Effector memory CD8-positive, alpha-beta T cell (primary cell): ENCODE data around the gene CLDN16.
A peak's percentile ranks its signal among the peaks of the same experiment; 100 is the strongest.

Source experiments
- ATAC-seq: fragments of 150-1000 bp; cut with Tn5 transposase; replicated peaks from 2 replicates; pipeline ENCODE4 v1.10.0; 2021; ENCODE audit warnings: mild to moderate bottlenecking, moderate library complexity
- DNase-seq, 3 experiments: peaks; one replicate each; pipeline ENCODE4 v3.0.0; 2021
- H3K27ac Mint-ChIP-seq, 2 donors: one replicate each; pipeline ENCODE4 v1.8.0; 2022; ENCODE audit warnings: mild to moderate bottlenecking in 2 of 2, mixed read lengths in 2 of 2, moderate library complexity in 2 of 2
- H3K27me3 Mint-ChIP-seq, 2 donors: one replicate each; pipeline ENCODE4 v1.8.0; 2022; ENCODE audit warnings: mixed read lengths in 2 of 2
- H3K36me3 Mint-ChIP-seq: one replicate; pipeline ENCODE4 v1.8.0; 2022; ENCODE audit warnings: mild to moderate bottlenecking, moderate library complexity, mixed read lengths; ENCODE audit not compliant: insufficient read depth
- H3K4me1 Mint-ChIP-seq, 2 donors: one replicate each; pipeline ENCODE4 v1.8.0; 2022; ENCODE audit warnings: low read depth in 2 of 2, mixed read lengths in 2 of 2
- H3K4me3 Mint-ChIP-seq, 2 donors: one replicate each; pipeline ENCODE4 v1.8.0; 2022; ENCODE audit warnings: mild to moderate bottlenecking in 2 of 2, mixed read lengths in 2 of 2, moderate library complexity in 2 of 2
- H3K9me3 Mint-ChIP-seq, 2 donors: one replicate each; pipeline ENCODE4 v1.8.0; 2022; ENCODE audit warnings: mixed read lengths in 2 of 2

CLDN16 gene

GRCh38 chr3:190430906-190431305 is 42.9 kb downstream of the CLDN16 start:
- Mint-ChIP-seq H3K36me3 (peaks cover 3% of the 10 kb centered on the region), H3K27me3 (peaks cover 7 to 24% of the 10 kb centered on the region in 2 donors)

GRCh38 chr3:190432216-190432615 is 44.3 kb downstream of the CLDN16 start:
- H3K27me3 Mint-ChIP-seq, result peaks cover 18 to 35% of the 10 kb centered on the region in 2 donors
- no peaks in the 10 kb centered on the region for H3K4me1 Mint-ChIP-seq
- no peaks in the 10 kb centered on the region for H3K9me3 Mint-ChIP-seq
- H3K27ac Mint-ChIP-seq, result no peak overlapping the region
- H3K4me3 Mint-ChIP-seq, result no peak overlapping the region
- peaks cover 3% of the 10 kb centered on the region for H3K36me3 Mint-ChIP-seq
- ATAC-seq (no peak), DNase-seq (no peak)

More at GRCh38 chr3:190430906-190431305, 42.9 kb downstream of the CLDN16 start:
- H3K4me1 Mint-ChIP-seq, result no peaks in the 10 kb centered on the region
- no peak overlapping the region for H3K4me3 Mint-ChIP-seq
- ATAC-seq (no peak), DNase-seq (no peak)
- H3K27ac Mint-ChIP-seq, result no peak overlapping the region
- H3K9me3 Mint-ChIP-seq, result no peaks in the 10 kb centered on the region

- no peak overlapping the region for H3K27ac Mint-ChIP-seq
- H3K4me1 Mint-ChIP-seq, result no peaks in the 10 kb centered on the region
- no peak overlapping the region for H3K4me3 Mint-ChIP-seq
- H3K27me3 Mint-ChIP-seq, result peaks cover 19 to 36% of the 10 kb centered on the region in 2 donors
- DNase-seq, result no peak
- peaks cover 3% of the 10 kb centered on the region for H3K36me3 Mint-ChIP-seq
- no peak for ATAC-seq
- no peaks in the 10 kb centered on the region for H3K9me3 Mint-ChIP-seq
These were observed 45.7 kb downstream of the CLDN16 start for GRCh38 chr3:190433626-190434025.

DNA sequence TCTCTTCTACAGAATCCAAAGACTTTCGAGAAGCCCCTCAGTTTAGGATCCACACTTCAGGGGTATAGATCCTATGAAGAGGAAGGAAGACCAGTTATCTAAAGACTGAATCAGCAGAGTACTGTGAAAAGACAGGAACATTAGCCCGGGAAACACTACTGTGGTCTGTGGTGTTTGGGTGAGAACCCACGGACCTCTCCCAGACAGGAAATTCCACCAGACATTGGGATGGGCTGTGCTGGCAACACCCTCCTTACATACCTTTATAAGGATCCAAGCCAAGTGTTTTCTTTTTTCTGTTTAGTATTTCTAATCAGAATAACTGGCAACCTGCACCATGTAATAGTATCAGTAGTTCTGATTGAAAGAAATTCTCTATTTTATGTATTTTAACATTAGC is 47.7 kb downstream of the CLDN16 start:
- no peaks in the 10 kb centered on the region for H3K9me3 Mint-ChIP-seq
- peaks cover 3% of the 10 kb centered on the region for H3K36me3 Mint-ChIP-seq
- DNase-seq, result no peak
- ATAC-seq, result no peak
- H3K27ac Mint-ChIP-seq, result no peak overlapping the region
- H3K27me3 Mint-ChIP-seq, result peaks cover 27 to 44% of the 10 kb centered on the region in 2 donors
- H3K4me3 Mint-ChIP-seq, result no peak overlapping the region
- no peaks in the 10 kb centered on the region for H3K4me1 Mint-ChIP-seq

- H3K27me3 Mint-ChIP-seq, result peaks cover 27 to 44% of the 10 kb centered on the region in 2 donors
- H3K9me3 Mint-ChIP-seq, result no peaks in the 10 kb centered on the region
- DNase-seq, result no peak
- no peaks in the 10 kb centered on the region for H3K4me1 Mint-ChIP-seq
- ATAC-seq, result no peak
- H3K36me3 Mint-ChIP-seq, result peaks cover 3% of the 10 kb centered on the region
- no peak overlapping the region for H3K4me3 Mint-ChIP-seq
- H3K27ac Mint-ChIP-seq, result no peak overlapping the region
These were observed 48.4 kb downstream of the CLDN16 start for GRCh38 chr3:190436331-190436730.

DNA sequence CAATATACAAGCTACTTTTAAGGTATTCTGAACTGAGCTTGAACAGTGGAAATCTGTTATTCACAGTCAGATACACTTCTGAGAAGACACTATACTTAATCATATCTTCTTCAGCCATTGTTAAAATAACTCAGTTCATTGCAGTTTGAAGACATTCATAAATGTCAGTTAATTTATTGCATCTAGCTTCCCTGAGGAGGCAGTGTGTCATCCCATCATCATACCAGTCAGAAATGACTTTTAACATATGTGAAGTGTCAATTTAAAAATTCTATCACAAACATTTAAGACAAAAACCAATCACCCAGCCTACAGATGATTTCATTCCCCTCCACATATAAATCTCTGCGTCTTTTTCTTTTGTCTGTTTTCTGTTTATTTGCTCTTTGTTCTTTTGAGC is 54.3 kb downstream of the CLDN16 start:
- H3K27ac Mint-ChIP-seq, result no peak overlapping the region
- no peaks in the 10 kb centered on the region for H3K9me3 Mint-ChIP-seq
- no peaks in the 10 kb centered on the region for H3K36me3 Mint-ChIP-seq
- no peak overlapping the region for H3K4me3 Mint-ChIP-seq
- no peak for ATAC-seq
- H3K27me3 Mint-ChIP-seq, result peaks cover 9 to 17% of the 10 kb centered on the region in 2 donors
- DNase-seq, result no peak
- H3K4me1 Mint-ChIP-seq, result peaks cover 6 to 8% of the 10 kb centered on the region in 2 donors

GRCh38 chr3:190443257-190443656 is 55.3 kb downstream of the CLDN16 start:
- no peaks in the 10 kb centered on the region for H3K36me3 Mint-ChIP-seq
- H3K4me1 Mint-ChIP-seq, result peaks cover 6 to 8% of the 10 kb centered on the region in 2 donors
- DNase-seq, result no peak
- H3K27ac Mint-ChIP-seq, result no peak overlapping the region
- no peak overlapping the region for H3K4me3 Mint-ChIP-seq
- H3K27me3 Mint-ChIP-seq, result peaks cover 8 to 17% of the 10 kb centered on the region in 2 donors
- no peaks in the 10 kb centered on the region for H3K9me3 Mint-ChIP-seq
- ATAC-seq, result no peak

DNA sequence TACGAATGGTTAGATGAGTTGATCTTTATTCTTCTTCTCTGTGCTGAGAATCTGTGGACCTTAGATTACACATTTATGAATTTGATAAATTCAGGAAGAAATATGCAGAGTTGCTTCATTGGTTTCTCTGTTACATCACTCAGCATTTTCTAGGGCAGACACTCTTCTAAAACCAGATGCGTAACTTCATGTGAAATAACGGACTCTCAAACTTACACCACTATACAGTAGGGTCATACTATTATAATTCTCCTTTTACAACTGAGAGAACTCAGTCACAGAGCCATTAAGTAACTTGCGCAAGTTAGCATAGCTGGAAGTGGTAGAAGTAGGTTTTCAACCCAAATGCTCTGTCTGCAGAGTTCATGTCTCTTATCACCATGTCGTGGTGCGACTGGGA is 56.0 kb downstream of the CLDN16 start:
- Mint-ChIP-seq H3K27ac (no peak overlapping the region), H3K4me1 (peaks cover 6 to 8% of the 10 kb centered on the region in 2 donors)
- no peak for ATAC-seq

DNA sequence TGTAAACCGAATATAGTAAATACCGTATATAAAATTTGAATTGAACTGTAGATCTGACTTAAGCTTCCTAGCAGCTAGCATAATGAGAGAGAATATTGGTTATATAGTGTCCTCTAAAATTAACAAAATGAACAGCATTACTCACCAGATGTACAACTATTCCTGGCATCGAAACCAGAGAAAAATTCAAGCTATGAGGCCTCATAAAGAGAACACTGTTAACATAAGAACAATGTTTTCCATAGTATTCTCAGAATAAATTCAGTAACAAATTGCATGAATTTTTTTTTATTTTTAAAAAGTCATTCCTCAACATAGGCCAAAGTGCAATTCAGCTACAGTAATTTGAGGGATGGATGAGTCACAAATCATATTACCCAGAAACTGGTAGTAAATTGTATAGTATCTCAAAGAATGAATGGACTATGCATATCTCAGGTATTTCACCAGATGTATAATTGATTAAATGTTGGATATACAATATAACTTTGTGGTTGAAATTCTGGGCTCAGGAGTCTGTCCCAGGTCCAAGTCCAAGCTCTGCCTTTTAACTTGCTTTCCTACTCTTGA is 56.7 kb downstream of the CLDN16 start:
- Mint-ChIP-seq H3K27ac (no peak overlapping the region), H3K9me3 (no peaks in the 10 kb centered on the region), H3K36me3 (no peaks in the 10 kb centered on the region), H3K4me3 (no peak overlapping the region), H3K27me3 (peaks cover 3 to 11% of the 10 kb centered on the region in 2 donors), H3K4me1 (peaks cover 6 to 8% of the 10 kb centered on the region in 2 donors)
- DNase-seq (no peak), ATAC-seq (no peak)

More for the DNA sequence above, 56.0 kb downstream of the CLDN16 start:
- Mint-ChIP-seq H3K4me3 (no peak overlapping the region), H3K9me3 (no peaks in the 10 kb centered on the region), H3K27me3 (peaks cover 8 to 17% of the 10 kb centered on the region in 2 donors), H3K36me3 (no peaks in the 10 kb centered on the region)
- no peak for DNase-seq

- Mint-ChIP-seq H3K27me3 (peaks cover 0 to 8% of the 10 kb centered on the region in 2 donors), H3K27ac (peak overlapping the region in 1 of 2 donors; percentile 20), H3K36me3 (no peaks in the 10 kb centered on the region), H3K4me1 (peaks cover 6 to 8% of the 10 kb centered on the region in 2 donors), H3K9me3 (no peaks in the 10 kb centered on the region), H3K4me3 (peak overlapping the region in 1 of 2 donors; percentile 17)
- peak; percentile 50 for ATAC-seq
- DNase-seq, result no peak
These were observed 58.8 kb downstream of the CLDN16 start for GRCh38 chr3:190446573-190447279.

GRCh38 chr3:190448256-190448655 is 60.3 kb downstream of the CLDN16 start:
- ATAC-seq (no peak), DNase-seq (no peak)
- Mint-ChIP-seq H3K36me3 (no peaks in the 10 kb centered on the region), H3K9me3 (no peaks in the 10 kb centered on the region), H3K4me3 (no peak overlapping the region), H3K4me1 (peaks cover 6 to 8% of the 10 kb centered on the region in 2 donors), H3K27me3 (no peaks in the 10 kb centered on the region), H3K27ac (no peak overlapping the region)

- Mint-ChIP-seq H3K4me1 (peaks cover 6 to 8% of the 10 kb centered on the region in 2 donors), H3K9me3 (no peaks in the 10 kb centered on the region), H3K27ac (no peak within 1 kb of the TSS), H3K4me3 (no peak within 1 kb of the TSS), H3K36me3 (no peaks in the 10 kb centered on the region), H3K27me3 (peaks cover 0 to 10% of the 10 kb centered on the region in 2 donors)
- ATAC-seq, result no peak
- DNase-seq, result no peak
These were observed 61.8 kb downstream of the CLDN16 start, which contains the start of gene TMEM207 for GRCh38 chr3:190449801-190450200. TSS of gene TMEM207 (minus strand) at chr3:190449901. CDS start at chr3:190449809, 92 bp downstream.

GRCh38 chr3:190455828-190456227 is 67.9 kb downstream of the CLDN16 start:
- DNase-seq, result no peak
- no peak for ATAC-seq
- Mint-ChIP-seq H3K4me1 (no peaks in the 10 kb centered on the region), H3K4me3 (no peak overlapping the region), H3K36me3 (no peaks in the 10 kb centered on the region), H3K27ac (no peak overlapping the region), H3K9me3 (no peaks in the 10 kb centered on the region), H3K27me3 (peaks cover 17 to 27% of the 10 kb centered on the region in 2 donors)

DNA sequence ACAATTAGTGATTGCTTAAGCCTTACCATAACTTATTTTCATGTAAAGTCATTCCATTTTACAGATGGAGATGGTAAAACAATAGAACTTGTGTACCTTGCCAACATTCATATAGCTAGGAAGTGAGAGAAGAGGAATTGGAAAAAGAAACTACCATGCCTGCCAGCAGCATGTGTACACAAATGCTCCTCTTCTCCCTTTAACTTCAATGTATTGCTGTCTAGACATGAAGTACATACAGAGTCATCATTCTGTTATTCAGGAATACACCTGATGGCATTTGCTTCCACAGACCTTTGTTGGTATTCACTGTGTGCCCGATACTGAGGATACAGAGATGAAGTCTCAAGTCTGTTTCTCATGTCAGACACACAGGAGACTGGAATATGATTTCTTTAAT is 68.8 kb downstream of the CLDN16 start:
- no peaks in the 10 kb centered on the region for H3K9me3 Mint-ChIP-seq
- no peak for ATAC-seq
- DNase-seq, result no peak
- no peaks in the 10 kb centered on the region for H3K4me1 Mint-ChIP-seq
- H3K27ac Mint-ChIP-seq, result no peak overlapping the region
- peaks cover 19 to 29% of the 10 kb centered on the region in 2 donors for H3K27me3 Mint-ChIP-seq
- H3K4me3 Mint-ChIP-seq, result no peak overlapping the region
- H3K36me3 Mint-ChIP-seq, result no peaks in the 10 kb centered on the region
